Fibroblast of lung (primary cell): ENCODE measurements around the gene LMOD2. TPM values are rescaled to one million over a fixed set of nuclear protein-coding genes. Genes with fewer than 3 reads are reported as not detected.

Experiments
- DNase-seq, 2 donors: peaks; one replicate each; pipeline versions ENCODE4 v3.0.0 to v3.0.0-alpha.2; 2010; ENCODE audit warnings: low read depth in 2 of 2
- H2AFZ ChIP-seq: 2 replicates; pipeline ENCODE4 v1.5.1; 2012; ENCODE audit warnings: low read length, control low read depth, inconsistent platforms
- H3K27ac ChIP-seq: 2 replicates; pipeline ENCODE4 v1.5.1; 2011; ENCODE audit warnings: low read length, control low read depth; ENCODE audit not compliant: insufficient read depth
- H3K27me3 ChIP-seq: 2 replicates; pipeline ENCODE4 v1.5.1; 2011; ENCODE audit warnings: mild to moderate bottlenecking, low read length; ENCODE audit not compliant: control insufficient read depth, insufficient read depth
- H3K36me3 ChIP-seq: 2 replicates; pipeline ENCODE4 v1.5.1; 2011; ENCODE audit warnings: low read length; ENCODE audit not compliant: control insufficient read depth, insufficient read depth
- H3K4me1 ChIP-seq: 2 replicates; pipeline ENCODE4 v1.5.1; 2011; ENCODE audit warnings: low read length; ENCODE audit not compliant: control insufficient read depth, insufficient read depth; ENCODE audit errors: extremely low read depth
- H3K4me2 ChIP-seq: 2 replicates; pipeline ENCODE4 v1.5.1; 2011; ENCODE audit warnings: low read length, control low read depth; ENCODE audit not compliant: insufficient read depth; ENCODE audit errors: extremely low read depth
- H3K4me3 ChIP-seq, 4 experiments: fragments of 200-600 bp in 1 of 4; sonication (generic) in 1 of 4; replicated peaks in 1 of 4; 2 replicates each; pipeline ENCODE4 v1.5.1; 2011 to 2016; ENCODE audit warnings: low read length in 4 of 4, low read depth in 3 of 4, mild to moderate bottlenecking in 3 of 4, control low read depth in 2 of 4, inconsistent platforms in 1 of 4, mixed read lengths in 1 of 4; ENCODE audit not compliant: insufficient read depth in 1 of 4; ENCODE audit errors: control extremely low read depth in 1 of 4
- H3K79me2 ChIP-seq: 2 replicates; pipeline ENCODE4 v1.5.1; 2012; ENCODE audit warnings: mild to moderate bottlenecking, low read length, inconsistent platforms; ENCODE audit not compliant: control insufficient read depth, insufficient read depth
- H3K9ac ChIP-seq: 2 replicates; pipeline ENCODE4 v1.5.1; 2011; ENCODE audit warnings: mild to moderate bottlenecking, low read length, control low read depth; ENCODE audit not compliant: insufficient read depth
- H3K9me3 ChIP-seq: 2 replicates; pipeline ENCODE4 v1.5.1; 2012; ENCODE audit warnings: low read depth, low read length; ENCODE audit not compliant: control insufficient read depth, insufficient read depth
- H4K20me1 ChIP-seq: 2 replicates; pipeline ENCODE4 v1.5.1; 2011; ENCODE audit warnings: low read length; ENCODE audit not compliant: control insufficient read depth, insufficient read depth; ENCODE audit errors: extremely low read depth
- CTCF ChIP-seq, 2 donors: IDR thresholded peaks in 1 of 2; conservative IDR thresholded peaks in 1 of 2; 1 replicate in 1 of 2; 2 replicates in 1 of 2; pipeline ENCODE4 v1.5.1; 2011 to 2012; ENCODE audit warnings: low read length in 2 of 2, control low read depth in 1 of 2, inconsistent platforms in 1 of 2, low read depth in 1 of 2, mild to moderate bottlenecking in 1 of 2
- EZH2 ChIP-seq: IDR thresholded peaks from 2 replicates; pipeline ENCODE4 v1.5.1; 2012; ENCODE audit warnings: low read length, control low read depth, mild to moderate bottlenecking; ENCODE audit errors: missing control alignments
- polyA plus RNA-seq, 2 donors: library from polyadenylated mRNA; depleted of rRNA in 1 of 2; stranded (reverse) in 1 of 2; unstranded in 1 of 2; fragments of >200 nt; gene quantifications; 2 replicates each; pipeline ENCODE4 v1.2.1, GENCODE V29; 2011 to 2012; ENCODE audit warnings: missing spikeins in 1 of 2
- total RNA-seq: library from RNA; depleted of rRNA; stranded (reverse); fragments of >200 nt; gene quantifications from 2 replicates; pipeline ENCODE4 v1.2.1, GENCODE V29; 2014

Gene LMOD2
- total and polyA plus RNA-seq, 2 donors (not counting 1 experiment from before 2014, with no cell fraction given): not detected

- H3K27ac ChIP-seq: no peak overlapping the region
- H4K20me1 ChIP-seq: no peaks in the 10 kb centered on the region
- peak; percentile 39 to 87 for DNase-seq
- H3K27me3 ChIP-seq: no peaks in the 10 kb centered on the region
- H3K9me3 ChIP-seq: no peaks in the 10 kb centered on the region
- H2AFZ ChIP-seq: no peak overlapping the region
- no peak overlapping the region for H3K4me2 ChIP-seq
- no peak for TF ChIP-seq EZH2
- no peak for TF ChIP-seq CTCF (conservative IDR thresholded peaks at IDR 0.05 in 1 of 2, IDR thresholded peaks at IDR 0.05 in 1 of 2; ENCODE audit: low read depth in 1 of 2, low read length in 2 of 2)
- H3K4me3 ChIP-seq: no peak overlapping the region
- no peak overlapping the region for H3K9ac ChIP-seq
- peaks cover 4% of the 10 kb centered on the region for H3K4me1 ChIP-seq
- no peaks in the 10 kb centered on the region for H3K36me3 ChIP-seq
- H3K79me2 ChIP-seq: peaks cover 13% of the 10 kb centered on the region
Observed at GRCh38 chr7:123712619-123713018, 57.0 kb downstream of the LMOD2 start.

Other genes starting within 250 kb of the LMOD2 start
- 0.77 and 0.83 TPM in 2 replicates for gene IQUB, start 121.3 kb upstream of the LMOD2 start, total RNA-seq
- gene IQUB, start 121.3 kb upstream of the LMOD2 start, polyA plus RNA-seq: 0.03 and 0.09 TPM in 2 replicates
- 31.1 and 45.4 TPM in 2 replicates for gene NDUFA5, start 98.0 kb upstream of the LMOD2 start, total RNA-seq
- gene NDUFA5, start 98.0 kb upstream of the LMOD2 start, polyA plus RNA-seq: 26.0 and 35.8 TPM in 2 replicates
- gene ASB15, start 54.0 kb upstream of the LMOD2 start, total RNA-seq: not detected in 2 replicates
- not detected in 2 replicates for gene ASB15, start 54.0 kb upstream of the LMOD2 start, polyA plus RNA-seq
- 12.1 and 15.4 TPM in 2 replicates for gene WASL, start 93.1 kb downstream of the LMOD2 start, total RNA-seq
- 18.0 and 21.0 TPM in 2 replicates for gene WASL, start 93.1 kb downstream of the LMOD2 start, polyA plus RNA-seq
- gene HYAL4, start 189.3 kb downstream of the LMOD2 start, total RNA-seq: not detected in 2 replicates
- gene HYAL4, start 189.3 kb downstream of the LMOD2 start, polyA plus RNA-seq: not detected in 2 replicates